ENCODE data around the gene SOD1.
"Not testable (repeated sequence)": the region's sequence is repeated elsewhere in the genome, so short reads cannot be mapped to it uniquely, and the experiment has no call there.

Gene SOD1

GRCh38 chr21:31659536-31660258 is at the start of gene SOD1:
Gene SOD1, plus strand, starts transcription at chr21:31659693. Its CDS starts 77 bp downstream, at chr21:31659770.
- DNase-seq: peak; percentile 67 to 96 (median 92)

GRCh38 chr21:31611445-31611844 is 48.0 kb upstream of the SOD1 start:
- no peak for DNase-seq

GRCh38 chr21:31612894-31613785 is 46.4 kb upstream of the SOD1 start:
- DNase-seq: no peak

- DNase-seq: no peak
These were observed 44.8 kb upstream of the SOD1 start for GRCh38 chr21:31614705-31615104.

GRCh38 chr21:31616216-31616615 is 43.3 kb upstream of the SOD1 start:
- no peak for DNase-seq

GRCh38 chr21:31618696-31619430 is 40.6 kb upstream of the SOD1 start:
- DNase-seq: no peak

- DNase-seq: no peak
These were observed 37.1 kb upstream of the SOD1 start for GRCh38 chr21:31622397-31622796.

- no peak for DNase-seq
These were observed 35.8 kb upstream of the SOD1 start for GRCh38 chr21:31623664-31624063.

GRCh38 chr21:31624181-31624580 is 35.3 kb upstream of the SOD1 start:
- DNase-seq: no peak

GRCh38 chr21:31624961-31625491 is 34.5 kb upstream of the SOD1 start:
- no peak for DNase-seq

GRCh38 chr21:31629972-31630711 is 29.4 kb upstream of the SOD1 start:
- no peak for DNase-seq

- not testable (repeated sequence) for DNase-seq
These were observed 27.6 kb upstream of the SOD1 start for GRCh38 chr21:31631881-31632280.

GRCh38 chr21:31634993-31635392 is 24.5 kb upstream of the SOD1 start:
- no peak for DNase-seq

GRCh38 chr21:31636874-31637273 is 22.6 kb upstream of the SOD1 start:
- no peak for DNase-seq

- no peak for DNase-seq
These were observed 18.0 kb upstream of the SOD1 start for GRCh38 chr21:31641416-31641922.

- no peak for DNase-seq
These were observed 14.8 kb upstream of the SOD1 start for GRCh38 chr21:31644643-31645042.

- no peak for DNase-seq
These were observed 11.8 kb upstream of the SOD1 start for GRCh38 chr21:31647650-31648049.

- DNase-seq: no peak
These were observed 8.6 kb upstream of the SOD1 start for GRCh38 chr21:31650930-31651329.

- not testable (repeated sequence) for DNase-seq
These were observed 8.0 kb upstream of the SOD1 start for GRCh38 chr21:31651491-31651890.

GRCh38 chr21:31654340-31654739 is 5.2 kb upstream of the SOD1 start:
- DNase-seq: no peak

GRCh38 chr21:31654821-31655580 is 4.5 kb upstream of the SOD1 start:
- DNase-seq: not testable (repeated sequence)

Data from C1 segment of cervical spinal cord (tissue), 14 donors.